K562 (cell line): ENCODE results near the gene ZNF362.

ENCODE experiments used
- BHLHE40 ChIP-seq: IDR thresholded peaks from 2 replicates; pipeline ENCODE4 v1.6.1; 2011; ENCODE audit warnings: low read length, improper control_type of control experiment
- CTCF ChIP-seq, 3 experiments: IDR thresholded peaks in 2 of 3; conservative IDR thresholded peaks in 1 of 3; 2 replicates each; pipeline ENCODE4 v1.5.1; 2011 to 2012; ENCODE audit warnings: low read length in 3 of 3, mild to moderate bottlenecking in 3 of 3, control low read depth in 2 of 3, improper control_type of control experiment in 1 of 3, inconsistent platforms in 1 of 3, low read depth in 1 of 3, mixed read lengths in 1 of 3, moderate library complexity in 1 of 3; ENCODE audit not compliant: insufficient read depth in 2 of 3
- MYC ChIP-seq, 2 experiments: fragments of 250-450 bp in 1 of 2; sonication (Bioruptor Pico) in 1 of 2; IDR thresholded peaks; 2 replicates each; pipeline versions ENCODE4 v1.5.1 to v1.6.1; 2012 to 2021; ENCODE audit warnings: low read depth in 2 of 2, borderline replicate concordance in 1 of 2, improper control_type of control experiment in 1 of 2, low read length in 1 of 2, mild to moderate bottlenecking in 1 of 2, moderate library complexity in 1 of 2
- NFRKB ChIP-seq: fragments of 450-650 bp; IDR thresholded peaks from 2 replicates; pipeline ENCODE4 v1.6.1; 2016; ENCODE audit warnings: low read depth
- ZNF121 ChIP-seq: sonication (generic); formaldehyde crosslinking; conservative IDR thresholded peaks from 2 replicates; pipeline ENCODE4 v1.8.0; 2022; ENCODE audit warnings: missing genetic modification reagents
- ZNF592 ChIP-seq: fragments of 450-650 bp; IDR thresholded peaks from 2 replicates; pipeline ENCODE4 v1.6.1; 2017; ENCODE audit warnings: antibody characterized with exemption, mild to moderate bottlenecking

DNA sequence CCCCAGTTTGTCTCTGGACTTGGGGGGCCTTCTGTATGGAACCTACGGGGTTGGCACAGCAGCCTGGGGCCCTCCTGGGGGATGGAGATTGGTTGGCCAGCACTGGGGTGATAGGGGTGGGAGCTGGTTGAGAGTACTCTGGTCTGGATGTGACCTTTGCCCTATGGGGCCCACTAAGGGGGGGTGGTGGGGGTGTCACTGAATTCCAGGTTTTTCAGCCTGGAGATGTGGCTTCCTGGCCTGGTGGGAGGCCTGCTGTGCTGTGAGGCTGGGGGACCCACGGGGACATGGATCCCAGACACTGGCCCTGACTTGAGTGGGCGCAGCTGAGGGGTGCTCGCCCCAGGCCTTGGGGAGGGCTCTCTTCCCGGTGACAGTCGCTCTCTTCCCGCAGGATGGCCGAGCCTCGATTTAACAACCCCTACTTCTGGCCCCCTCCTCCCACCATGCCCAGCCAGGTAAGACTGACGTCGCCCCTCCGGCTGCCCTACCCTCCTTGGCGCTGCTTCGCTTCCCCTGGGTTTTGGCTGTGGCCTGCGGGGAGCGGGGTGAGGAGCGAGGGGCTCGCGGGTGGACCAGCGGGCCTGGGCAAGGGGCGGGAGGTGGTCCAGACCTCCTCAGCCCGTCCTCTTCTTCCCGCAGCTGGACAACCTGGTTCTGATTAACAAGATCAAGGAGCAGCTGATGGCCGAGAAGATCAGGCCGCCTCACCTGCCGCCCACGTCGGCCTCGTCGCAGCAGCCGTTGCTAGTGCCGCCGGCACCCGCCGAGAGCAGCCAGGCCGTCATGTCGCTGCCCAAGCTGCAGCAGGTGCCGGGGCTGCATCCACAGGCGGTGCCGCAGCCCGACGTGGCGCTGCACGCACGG is 19.6 kb downstream of the ZNF362 start:
- TF ChIP-seq ZNF121 (no peak), MYC (IDR thresholded peaks at IDR 0.05; ENCODE audit: low read depth, low read length) (no peak), MYC (CRISPR knock-in tag; IDR thresholded peaks at IDR 0.05; ENCODE audit: borderline replicate concordance, low read depth) (no peak), CTCF (IDR thresholded peaks at IDR 0.05 in 2 of 3, conservative IDR thresholded peaks at IDR 0.05 in 1 of 3; ENCODE audit: insufficient read depth in 2 of 3, low read depth in 1 of 3, low read length in 3 of 3) (no peak), BHLHE40 (no peak), NFRKB (no peak), ZNF592 (no peak)
